Measurements from ENCODE around the gene ULK2.
A peak's percentile ranks its signal among the peaks of the same experiment; 100 is the strongest.
"Not testable (repeated sequence)": the region's sequence is repeated elsewhere in the genome, so short reads cannot be mapped to it uniquely, and the experiment has no call there.

Gene ULK2

DNA sequence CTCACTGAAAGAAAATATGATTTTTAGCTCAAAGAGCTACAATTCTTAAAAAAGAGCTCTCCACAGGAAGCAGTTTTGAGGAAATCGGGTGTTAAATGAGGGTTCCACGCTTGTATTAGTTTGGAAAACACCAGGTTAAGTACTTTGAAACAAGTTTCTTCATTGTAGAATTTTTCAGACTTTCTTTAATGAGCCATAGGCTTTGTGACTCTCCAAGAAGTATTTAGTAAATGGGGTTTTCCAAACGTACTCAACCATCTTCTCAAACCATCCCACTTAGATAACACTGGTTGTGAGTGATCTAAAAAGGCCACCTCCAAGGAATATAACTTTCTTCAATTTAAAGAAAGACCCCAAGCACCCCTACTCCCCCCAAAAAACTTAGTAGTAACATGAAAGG is 2.7 kb downstream of the ULK2 start:
- DNase-seq (ENCODE audit: low read depth), result no peak

DNA sequence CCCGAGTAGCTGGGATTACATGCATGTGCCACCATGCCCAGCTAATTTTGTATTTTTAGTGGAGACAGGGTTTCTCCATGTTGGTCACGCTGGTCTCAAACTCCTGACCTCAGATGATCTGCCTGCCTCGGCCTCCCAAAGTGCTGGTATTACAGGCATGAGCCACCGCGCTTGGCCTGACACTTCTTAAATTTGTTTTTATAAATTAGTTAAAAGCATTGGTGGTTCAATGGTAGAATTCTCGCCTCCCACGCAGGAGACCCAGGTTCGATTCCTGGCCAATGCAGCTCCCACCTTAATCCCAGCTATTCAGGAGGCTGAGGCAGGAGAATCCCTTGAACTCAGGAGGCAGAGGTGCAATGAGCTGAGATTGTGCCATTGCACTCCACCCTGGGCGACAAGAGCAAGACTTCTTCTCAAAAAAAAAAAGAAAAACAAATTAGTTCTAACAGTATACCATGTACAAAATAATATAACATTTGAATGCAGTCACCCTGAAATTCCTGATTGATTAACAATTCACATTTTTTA is 7.0 kb downstream of the ULK2 start:
- not testable (repeated sequence) for DNase-seq (ENCODE audit: low read depth)

DNA sequence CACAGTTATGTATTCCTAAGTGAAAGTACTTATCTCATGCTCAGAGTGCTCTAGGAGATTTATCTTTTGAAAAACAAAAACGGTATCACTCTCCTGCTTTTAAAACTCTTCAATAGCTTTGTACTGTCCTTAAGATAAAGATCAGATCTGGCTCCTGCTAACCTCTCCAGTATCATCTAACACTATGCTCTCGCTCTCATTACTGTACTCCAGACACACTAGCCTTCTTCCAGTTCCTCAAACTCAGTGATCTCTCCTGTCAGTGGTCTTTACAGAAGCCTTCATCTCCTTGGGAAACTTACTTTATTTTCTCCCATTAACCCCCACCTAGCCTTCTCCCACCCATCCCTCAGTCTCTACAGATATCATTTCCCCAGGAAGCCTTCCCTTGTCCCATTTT is 10.1 kb downstream of the ULK2 start:
- DNase-seq (ENCODE audit: low read depth), result no peak

DNA sequence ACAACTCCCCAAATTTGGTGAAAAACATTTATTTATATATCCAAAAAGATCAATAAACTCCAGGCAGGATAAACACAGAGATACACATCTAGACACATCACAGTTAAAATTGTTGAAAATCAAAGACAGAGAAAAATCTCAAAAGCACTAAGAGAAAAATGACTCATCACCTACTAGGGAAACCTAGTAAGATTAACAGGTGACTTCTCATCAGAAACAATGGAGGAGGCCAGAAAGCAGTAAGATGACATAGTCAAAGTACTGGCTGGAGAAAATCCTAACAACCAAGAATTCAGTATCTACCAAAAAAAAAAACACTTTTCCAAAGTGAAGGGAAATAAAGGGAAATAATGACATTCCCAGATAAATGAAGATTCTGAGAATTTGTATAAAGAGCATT is 33.8 kb downstream of the ULK2 start:
- no peak for DNase-seq (ENCODE audit: low read depth)

DNA sequence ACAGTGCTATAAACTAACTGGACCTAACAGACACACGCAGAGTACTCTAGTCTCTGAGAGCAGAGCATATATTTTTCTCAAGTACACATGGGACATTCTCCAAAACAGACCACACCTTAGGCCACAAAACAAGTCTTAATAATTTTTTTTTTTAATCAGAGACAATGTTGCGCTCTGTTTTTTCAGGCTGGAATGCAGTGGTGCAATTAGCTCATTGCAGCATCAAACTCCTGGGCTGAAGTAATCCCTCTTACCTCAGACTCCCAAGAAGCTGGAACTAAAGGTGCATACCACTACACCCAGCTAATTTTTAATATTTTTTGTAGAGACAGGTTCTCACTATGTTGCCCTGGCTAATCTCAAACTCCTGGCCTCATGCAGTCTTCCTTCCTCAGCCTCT is 37.7 kb downstream of the ULK2 start:
- DNase-seq (ENCODE audit: low read depth), result no peak

DNA sequence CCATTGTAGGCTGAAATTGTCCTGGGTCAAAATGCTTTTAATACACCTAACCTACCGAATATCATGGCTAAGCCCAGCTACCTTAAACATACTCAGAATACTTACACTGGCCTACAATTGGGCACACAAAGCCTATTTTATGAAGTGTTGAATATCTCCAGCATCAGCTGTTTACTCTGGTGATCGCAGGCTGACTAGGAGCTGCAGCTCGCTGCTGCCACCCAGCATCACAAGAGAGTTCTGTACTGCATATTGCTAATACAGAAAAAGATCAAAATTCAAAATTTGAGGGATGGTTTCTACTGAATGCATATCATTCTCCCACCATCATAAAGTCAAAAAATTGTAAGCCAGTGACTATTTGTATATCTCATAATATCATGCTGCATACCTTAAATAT is 55.3 kb downstream of the ULK2 start:
- DNase-seq (ENCODE audit: low read depth), result no peak

DNA sequence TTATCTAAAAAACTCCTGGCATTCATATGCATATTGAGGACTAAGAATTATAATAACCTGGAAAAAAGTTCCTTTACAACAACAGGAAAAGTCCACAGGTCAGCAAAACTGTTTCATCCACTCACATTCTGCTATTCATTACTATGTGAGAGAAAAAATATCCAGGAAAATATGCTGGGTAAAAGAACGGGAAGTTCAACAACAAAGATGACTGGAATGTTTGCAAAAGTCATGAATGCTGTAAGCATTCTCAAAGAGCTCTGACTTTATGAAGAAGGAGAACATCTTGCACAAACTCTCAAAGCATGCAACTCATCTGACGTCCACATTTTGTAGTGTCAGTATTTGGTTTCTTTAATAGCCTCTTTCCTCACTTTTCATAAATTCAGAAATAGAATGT is 62.7 kb downstream of the ULK2 start:
- DNase-seq (ENCODE audit: low read depth), result peak; percentile 20

DNA sequence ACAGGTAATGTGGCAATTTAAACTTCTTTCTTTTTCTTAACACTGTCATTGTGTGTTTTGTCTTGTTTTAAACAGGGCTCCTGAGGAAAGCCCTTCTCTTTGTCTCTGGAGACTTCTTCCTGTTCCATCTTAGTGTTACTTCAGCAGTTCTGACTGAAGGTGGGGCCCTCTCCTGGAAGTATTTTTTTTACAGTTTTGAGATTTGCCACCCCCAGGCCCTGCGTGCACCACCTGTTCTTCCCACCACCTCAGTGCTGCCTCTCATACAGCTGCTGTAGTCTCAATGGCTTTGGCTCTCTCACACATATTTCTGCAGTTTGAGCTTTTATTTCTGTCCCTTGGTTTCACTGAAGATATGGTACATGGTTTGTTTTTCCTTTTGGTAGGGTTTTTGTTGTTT is 67.2 kb downstream of the ULK2 start:
- DNase-seq (ENCODE audit: low read depth), result no peak

DNA sequence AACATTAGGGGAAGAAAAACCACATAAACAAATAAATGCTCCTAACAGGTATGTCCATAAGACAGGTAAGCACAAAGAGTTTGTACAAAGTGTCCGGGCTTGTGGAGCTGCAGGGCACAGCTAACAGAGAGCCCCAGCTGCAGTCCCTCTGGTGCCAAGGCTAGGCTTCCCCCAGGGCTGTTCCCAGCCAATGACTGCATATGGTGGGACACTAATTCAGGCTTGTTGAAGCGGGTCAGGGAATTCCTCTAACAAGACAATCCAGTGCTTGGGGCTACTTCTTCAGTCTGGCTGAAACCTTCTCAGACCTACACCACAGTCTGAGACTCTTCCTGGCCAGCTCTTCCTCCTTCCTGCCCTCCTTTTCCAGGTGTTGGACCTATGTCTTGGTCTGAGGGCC is 67.9 kb downstream of the ULK2 start:
- no peak for DNase-seq (ENCODE audit: low read depth)

DNA sequence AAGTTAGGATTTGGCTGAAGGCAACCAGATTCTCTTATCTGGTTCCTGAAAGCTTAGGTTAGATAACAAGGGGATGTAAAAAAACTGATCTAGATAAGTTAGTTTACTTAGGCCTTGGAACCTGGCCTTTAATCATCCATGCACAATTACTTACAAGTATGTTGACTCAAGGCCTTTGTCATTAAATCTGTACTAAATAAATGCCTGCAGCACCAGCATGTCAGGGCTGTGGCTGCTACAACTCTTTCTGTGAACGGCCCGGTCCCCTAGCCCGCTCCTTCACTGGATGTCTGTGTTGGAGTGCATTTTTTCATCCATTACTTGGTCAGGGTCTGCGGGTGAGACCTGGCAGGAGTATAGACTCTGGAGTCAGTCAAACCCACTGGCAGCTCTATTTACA is 71.3 kb downstream of the ULK2 start:
- DNase-seq (ENCODE audit: low read depth), result no peak

DNA sequence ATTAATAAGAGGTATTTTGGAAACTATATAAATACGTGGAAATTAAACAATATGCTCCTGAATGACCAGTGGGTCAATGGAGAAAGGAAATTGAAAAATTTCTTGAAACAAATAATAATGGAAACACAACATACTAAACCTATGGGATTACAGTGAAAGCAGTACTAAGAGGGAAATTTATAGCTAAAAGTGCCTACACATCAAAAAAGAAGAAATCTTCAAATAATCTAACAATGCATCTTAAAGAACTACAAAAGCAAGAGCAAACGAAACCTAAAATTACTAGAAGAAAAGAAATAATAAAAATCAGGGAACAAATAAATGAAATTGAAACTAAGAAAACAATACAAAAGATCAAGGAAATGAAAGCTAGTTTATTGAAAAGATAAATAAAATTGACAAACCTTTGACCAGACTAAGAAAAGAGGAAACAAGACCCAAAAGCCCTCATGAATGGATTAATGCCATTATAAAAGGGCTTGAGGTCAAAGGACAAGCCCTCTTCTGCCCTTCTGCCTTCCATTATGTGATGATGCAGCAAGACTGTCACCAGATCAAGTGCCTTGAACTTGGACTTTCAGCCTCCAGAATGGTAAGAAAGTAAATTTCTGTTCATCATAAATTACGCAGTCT is 75.7 kb downstream of the ULK2 start:
- no peak for DNase-seq (ENCODE audit: low read depth)

DNA sequence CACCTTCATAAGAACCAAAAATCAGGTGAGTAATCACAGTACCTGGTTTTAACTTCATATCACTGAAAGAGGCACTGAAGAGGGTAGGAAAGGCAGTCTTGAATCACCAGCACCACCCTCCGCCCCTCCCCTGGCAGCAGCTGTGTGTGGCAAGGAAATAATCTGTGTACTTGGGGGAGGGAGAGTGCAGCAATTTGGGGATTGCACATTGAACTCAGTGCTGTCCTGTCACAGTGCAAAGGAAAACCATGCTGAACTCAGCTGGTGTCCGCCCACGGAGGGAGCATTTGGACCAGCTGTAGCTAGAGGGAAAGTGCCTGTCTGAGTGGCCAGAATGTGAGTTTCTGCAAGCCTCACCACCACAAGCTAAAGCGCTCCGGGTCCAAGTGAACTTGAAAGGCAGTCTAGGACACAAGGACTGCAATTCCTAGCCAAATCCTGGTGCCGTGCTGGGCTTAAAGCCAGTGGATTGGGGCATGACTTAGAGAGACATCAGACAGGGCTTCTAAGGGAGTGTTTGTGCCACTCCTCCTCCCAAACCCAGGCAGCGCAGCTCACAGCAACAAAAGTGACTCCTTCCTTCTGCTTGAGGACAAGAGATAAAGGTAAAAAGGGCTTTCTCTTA is 79.9 kb downstream of the ULK2 start:
- DNase-seq (ENCODE audit: low read depth), result no peak

DNA sequence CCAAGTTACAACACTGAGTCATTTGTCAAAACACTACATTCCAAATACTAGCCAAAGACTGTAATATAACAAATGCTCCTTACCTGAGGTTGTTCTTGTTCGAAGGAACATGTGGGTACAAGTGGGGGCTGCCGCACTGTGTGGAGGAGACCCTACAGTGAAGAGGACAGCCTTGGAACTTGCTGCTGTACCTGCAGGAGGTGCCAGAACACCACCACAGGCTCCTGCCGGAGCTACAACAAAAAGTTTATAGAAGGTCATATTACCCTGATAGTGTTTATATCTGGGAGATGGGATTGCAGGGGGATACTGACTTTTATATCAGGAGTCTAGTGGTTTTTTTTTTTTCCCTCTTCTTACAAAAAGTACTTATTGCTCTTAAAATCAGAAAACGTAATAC is 81.9 kb downstream of the ULK2 start:
- DNase-seq (ENCODE audit: low read depth), result no peak

DNA sequence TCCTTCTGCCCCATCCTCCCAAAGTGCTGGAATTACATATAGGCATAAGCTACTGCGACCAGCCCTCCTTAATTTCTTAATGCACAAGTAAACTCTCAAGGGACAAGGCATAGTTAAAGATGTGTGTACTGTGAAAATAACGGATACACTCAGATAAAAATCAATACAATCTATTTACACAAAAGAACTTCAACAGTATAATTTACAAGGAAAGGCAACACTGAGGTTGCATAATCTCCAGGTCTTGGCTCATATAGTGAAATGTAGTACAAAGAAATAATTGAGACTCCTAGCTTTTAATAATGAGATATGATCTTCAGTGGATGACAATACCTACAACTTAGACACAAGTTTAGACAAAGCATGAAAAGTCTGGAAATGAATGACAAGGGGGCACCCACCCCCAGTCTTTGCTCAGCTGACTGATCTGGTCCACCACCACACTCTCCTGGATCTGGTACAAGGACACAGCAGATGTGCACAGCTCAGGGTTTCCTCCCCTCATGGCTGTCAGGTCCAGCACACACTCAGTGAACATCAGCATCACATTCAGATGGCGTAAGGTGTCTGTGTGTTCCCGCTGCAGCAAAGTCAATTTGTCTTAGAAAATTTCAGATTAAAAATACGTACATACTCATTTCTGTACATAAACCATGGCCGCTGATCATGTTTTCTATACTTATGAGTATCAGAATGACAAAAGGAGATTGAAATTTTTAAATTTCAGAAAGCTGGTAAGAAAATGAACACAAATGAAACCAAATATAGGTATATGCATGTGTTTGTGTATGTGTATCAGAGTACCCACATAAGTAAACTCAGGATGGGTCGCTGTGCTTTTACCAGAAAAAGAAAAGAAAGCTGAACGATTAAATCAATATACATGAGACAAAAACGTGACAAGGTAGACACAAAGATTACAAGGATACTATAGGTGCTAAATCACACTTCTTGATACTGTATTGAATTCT is 86.0 kb downstream of the ULK2 start:
- DNase-seq (ENCODE audit: low read depth), result no peak

DNA sequence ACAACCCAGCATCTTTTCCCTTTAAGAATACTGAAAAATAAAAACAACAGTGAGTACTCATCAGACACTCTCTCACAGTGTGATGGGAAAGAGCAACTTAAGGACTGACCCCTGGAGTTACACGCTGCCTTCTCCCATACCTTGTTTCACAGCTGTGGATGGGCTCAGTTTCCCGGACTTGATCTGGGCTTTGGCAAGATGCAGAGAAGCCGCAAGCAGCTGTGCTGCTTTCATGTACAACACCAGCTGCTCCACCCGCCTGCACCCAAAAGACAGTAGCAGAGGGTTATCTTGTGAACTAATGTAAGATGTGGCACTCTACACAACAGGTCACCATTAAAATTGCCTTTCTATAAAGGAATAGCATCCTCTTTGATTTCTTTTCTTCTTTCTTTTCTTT is 86.9 kb downstream of the ULK2 start:
- no peak for DNase-seq (ENCODE audit: low read depth)

DNA sequence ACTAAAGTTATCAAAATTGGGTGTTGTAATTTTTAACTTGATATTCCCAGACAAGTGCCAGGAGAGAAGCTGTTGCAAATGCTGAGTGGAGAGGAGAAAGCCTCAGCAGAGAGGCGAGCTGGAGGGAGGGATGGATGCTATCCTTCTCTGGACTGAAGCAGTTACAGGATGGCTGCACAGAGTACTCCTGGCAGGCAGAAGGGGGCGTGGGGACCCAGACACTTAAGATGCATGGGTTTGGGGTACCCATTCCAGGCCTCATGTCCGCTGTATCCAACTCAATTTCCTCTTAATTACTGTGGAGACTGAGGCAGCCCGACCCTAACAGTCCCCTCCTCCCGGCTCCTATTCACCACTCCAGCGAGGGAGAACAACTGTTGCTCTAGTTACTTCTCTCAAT is 94.2 kb downstream of the ULK2 start:
- DNase-seq (ENCODE audit: low read depth), result no peak

DNA sequence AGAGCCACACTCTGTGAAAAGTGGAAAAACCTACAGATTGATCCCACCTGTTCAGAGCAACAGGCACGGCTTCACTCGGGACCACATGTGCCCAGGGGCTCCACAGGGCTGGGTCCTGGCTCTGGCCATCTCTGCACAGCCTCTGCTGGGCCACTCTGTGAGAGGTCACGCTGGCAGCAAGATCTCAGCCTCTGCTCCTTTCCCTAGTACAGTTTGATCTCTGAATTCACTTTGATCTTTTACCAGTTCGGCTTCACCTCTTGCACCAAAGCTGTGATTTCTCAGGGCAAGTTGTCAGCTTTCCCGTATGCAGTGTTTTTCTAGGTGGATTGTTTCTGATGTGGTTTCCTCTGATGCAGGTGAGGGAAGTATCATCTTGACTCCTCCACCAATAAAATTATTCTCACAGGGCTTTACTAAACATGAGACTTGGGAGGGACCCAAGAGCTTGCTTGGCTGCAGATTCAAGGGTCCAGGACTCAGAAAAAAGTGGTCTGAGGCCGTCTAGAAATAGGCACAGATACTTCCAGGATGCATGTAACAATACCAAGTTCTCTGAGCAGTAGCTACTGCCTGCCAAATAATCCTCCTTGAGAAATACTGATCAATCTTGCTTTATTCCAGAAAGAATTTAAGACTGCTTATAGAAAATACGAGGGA is 95.6 kb downstream of the ULK2 start:
- no peak for DNase-seq (ENCODE audit: low read depth)

DNA sequence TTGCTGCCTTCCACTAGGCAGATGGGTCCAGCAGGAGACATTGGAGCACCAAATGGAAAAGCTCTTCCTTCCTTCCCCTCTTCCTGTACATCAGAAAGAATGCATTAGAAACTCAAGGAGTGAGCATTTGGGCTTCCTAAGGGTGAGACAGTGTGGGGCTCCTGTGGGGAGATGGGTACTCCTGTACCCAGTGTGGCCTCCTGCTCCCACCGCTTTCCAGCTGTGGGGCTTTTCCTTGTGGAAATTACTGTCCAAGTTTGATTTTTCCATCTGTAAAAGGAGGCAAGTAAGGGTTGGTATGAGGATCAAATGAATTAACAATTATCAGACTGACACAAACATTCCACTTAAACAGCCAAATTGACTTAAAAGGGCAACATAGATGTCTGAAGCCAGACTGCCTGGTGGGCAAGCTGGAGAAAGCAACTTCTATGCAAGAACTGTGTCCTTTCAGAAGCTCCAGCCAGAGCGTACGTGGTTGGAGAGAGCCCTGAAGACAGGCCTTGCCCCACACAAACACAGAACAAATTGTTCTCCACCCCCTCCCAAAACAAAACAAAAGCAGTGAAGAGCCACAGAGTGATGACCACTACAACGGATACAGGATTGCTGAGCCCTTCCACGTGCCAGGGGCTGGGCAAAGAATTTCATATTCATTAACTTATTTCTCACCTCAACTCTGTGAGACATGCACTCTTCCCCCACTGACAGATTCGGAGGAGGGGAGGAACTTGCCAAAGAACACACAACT is 96.6 kb downstream of the ULK2 start:
- no peak for DNase-seq (ENCODE audit: low read depth)

DNA sequence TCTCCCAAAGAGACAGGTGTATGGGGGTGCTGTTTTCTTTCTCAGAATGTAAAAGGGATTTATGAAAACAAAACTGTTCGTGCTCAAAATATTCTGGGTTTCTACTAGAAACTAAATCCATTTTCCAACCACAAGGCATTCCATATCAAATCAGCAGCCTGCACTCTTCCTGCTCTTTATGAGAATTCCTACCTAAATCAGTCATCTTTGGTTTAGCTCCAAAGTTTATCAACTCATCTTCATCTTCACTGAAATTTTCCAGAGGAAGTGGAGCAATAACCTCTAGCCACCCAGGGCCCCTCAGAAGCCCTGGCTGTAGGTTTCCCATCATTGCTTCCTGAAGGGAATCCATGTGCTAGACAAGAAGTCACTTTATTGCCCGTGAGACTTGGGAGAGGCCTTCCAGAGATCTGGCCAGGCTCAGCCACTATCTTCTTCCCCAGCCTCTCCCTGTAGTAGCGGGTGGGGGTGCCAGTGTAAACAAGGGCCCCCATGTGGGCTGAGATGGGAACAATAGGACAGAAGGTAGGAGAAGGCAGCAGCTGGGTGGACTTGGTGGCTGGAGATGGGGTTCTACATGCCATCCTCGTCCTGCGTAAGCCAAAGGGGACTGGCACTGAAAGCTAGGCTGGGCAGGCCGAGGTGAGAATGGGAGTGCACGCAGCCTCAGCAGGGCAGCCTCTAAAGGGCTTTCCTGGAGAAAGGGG is 97.6 kb downstream of the ULK2 start:
- DNase-seq (ENCODE audit: low read depth), result peak; percentile 76

DNA sequence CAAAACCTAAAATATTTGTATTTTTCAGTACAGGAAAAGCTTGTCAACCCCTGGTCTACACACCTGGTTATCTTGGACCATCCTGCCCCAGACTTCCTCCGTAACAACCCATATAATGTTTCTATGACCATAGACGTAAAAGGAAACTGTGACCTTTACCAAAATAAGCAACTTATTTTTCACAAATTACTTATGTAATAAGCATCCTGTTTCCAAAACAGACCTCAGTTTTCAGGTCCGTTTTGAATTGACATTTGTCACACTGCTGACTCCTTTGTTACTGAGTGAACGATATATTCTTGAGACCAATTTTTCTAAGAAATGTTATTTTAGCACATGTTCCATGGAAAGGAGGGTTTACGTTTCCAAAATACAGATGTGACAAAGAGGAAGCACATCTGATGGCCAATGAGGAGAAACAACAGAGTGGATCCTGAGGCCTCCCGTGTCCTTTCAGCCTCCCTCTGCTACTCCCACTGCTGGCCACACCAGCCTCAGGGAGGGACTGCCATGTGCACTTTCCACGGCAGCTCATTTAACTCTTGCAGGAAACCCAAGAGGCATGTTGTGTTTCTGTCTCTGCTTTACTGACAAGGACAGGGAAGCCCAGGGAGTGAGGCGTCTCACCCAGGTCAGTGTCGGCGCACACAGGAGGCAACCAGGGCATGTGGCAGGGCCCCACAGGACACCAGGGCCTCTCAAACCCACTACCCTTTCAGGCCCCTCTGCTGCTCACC is 99.5 kb downstream of the ULK2 start:
- DNase-seq (ENCODE audit: low read depth), result no peak

Measured in GM04504 (cell line).